COLO829 (cell line): ENCODE data around the gene UVSSA.
"Not testable (repeated sequence)": the region's sequence is repeated elsewhere in the genome, so short reads cannot be mapped to it uniquely, and the experiment has no call there.

Experiments used
- DNase-seq: peaks from one replicate; pipeline ENCODE4 v3.0.0; 2012; ENCODE audit warnings: low spot score

The UVSSA gene

GRCh38 chr4:1331591-1332353, 15.2 kb upstream of the UVSSA start:
- DNase-seq = no peak

GRCh38 chr4:1332686-1333085, 14.3 kb upstream of the UVSSA start:
- no peak for DNase-seq

GRCh38 chr4:1333256-1333655, 13.8 kb upstream of the UVSSA start:
- no peak for DNase-seq

GRCh38 chr4:1333851-1334578, 13.0 kb upstream of the UVSSA start:
- not testable (repeated sequence) for DNase-seq

- DNase-seq = no peak
These were observed 12.5 kb upstream of the UVSSA start for GRCh38 chr4:1334579-1334895.

- not testable (repeated sequence) for DNase-seq
These were observed 11.7 kb upstream of the UVSSA start for GRCh38 chr4:1335193-1335883.

GRCh38 chr4:1336088-1336491, 10.9 kb upstream of the UVSSA start:
- no peak for DNase-seq

GRCh38 chr4:1337376-1337831, 9.6 kb upstream of the UVSSA start:
- DNase-seq = no peak

- DNase-seq = no peak
These were observed 8.9 kb upstream of the UVSSA start for GRCh38 chr4:1337951-1338751.

GRCh38 chr4:1338752-1339414, 8.1 kb upstream of the UVSSA start:
- DNase-seq = no peak

- no peak for DNase-seq
These were observed 7.5 kb upstream of the UVSSA start for GRCh38 chr4:1339489-1339888.

GRCh38 chr4:1340181-1340747, 6.7 kb upstream of the UVSSA start:
- no peak for DNase-seq

GRCh38 chr4:1340861-1341260, 6.1 kb upstream of the UVSSA start:
- DNase-seq = no peak

GRCh38 chr4:1342003-1342402, 5.0 kb upstream of the UVSSA start:
- DNase-seq = no peak

GRCh38 chr4:1344696-1345095, 2.3 kb upstream of the UVSSA start:
- DNase-seq = no peak

GRCh38 chr4:1345903-1346780, 866 bp upstream of the UVSSA start:
- no peak for DNase-seq

GRCh38 chr4:1347410-1347864, 429 bp downstream of the UVSSA start:
- DNase-seq = peak; percentile 31

GRCh38 chr4:1348014-1348513, 1.1 kb downstream of the UVSSA start:
- DNase-seq = no peak

GRCh38 chr4:1348746-1349145, 1.7 kb downstream of the UVSSA start:
- no peak for DNase-seq
